SK-N-SH treated with all-trans-retinoic acid at 6 μM for 48 hours (cell line): ENCODE results near the gene SDHB.

Experiments
- ARNTL ChIP-seq: fragments of 450-650 bp; formaldehyde crosslinking; IDR thresholded peaks from 2 replicates; pipeline ENCODE4 v1.5.0; 2020; ENCODE audit warnings: low read depth, mild to moderate bottlenecking, moderate library complexity, borderline replicate concordance
- PATZ1 ChIP-seq: fragments of 250-450 bp; sonication (Bioruptor Pico); IDR thresholded peaks from 2 replicates; pipeline ENCODE4 v1.8.0; 2020; ENCODE audit warnings: mild to moderate bottlenecking, moderate library complexity, borderline replicate concordance
- RARB ChIP-seq: fragments of 250-450 bp; sonication (Bioruptor Pico); IDR thresholded peaks from 2 replicates; pipeline ENCODE4 v1.8.0; 2021; ENCODE audit warnings: mild to moderate bottlenecking, moderate library complexity
- TCF4 ChIP-seq: fragments of 250-450 bp; sonication (Bioruptor Pico); IDR thresholded peaks from 2 replicates; pipeline ENCODE4 v1.8.0; 2021; ENCODE audit warnings: mild to moderate bottlenecking, moderate library complexity, borderline replicate concordance
- ZFP30 ChIP-seq: fragments of 450-650 bp; formaldehyde crosslinking; IDR thresholded peaks from 2 replicates; pipeline ENCODE4 v1.5.0; 2022; ENCODE audit warnings: mild to moderate bottlenecking, moderate library complexity
- ZNF8 ChIP-seq: fragments of 450-650 bp; formaldehyde crosslinking; IDR thresholded peaks from 2 replicates; pipeline ENCODE4 v1.5.0; 2020; ENCODE audit warnings: mild to moderate bottlenecking, moderate library complexity

GRCh38 chr1:17024721-17025120 lies 29.1 kb downstream of the SDHB start:
- TF ChIP-seq TCF4 (CRISPR knock-in tag) (no peak), RARB (CRISPR knock-in tag) (no peak), ARNTL (CRISPR knock-in tag) (no peak), PATZ1 (CRISPR knock-in tag) (no peak), ZNF8 (CRISPR knock-in tag) (no peak), ZFP30 (CRISPR knock-in tag) (no peak)
